HG03159 (cell line): ENCODE measurements around the gene RBM10.

ENCODE experiments used
- ATAC-seq: cut with Tn5 transposase; IDR thresholded peaks from one replicate; pipeline ENCODE4 v1.9.1; 2021; ENCODE audit warnings: mild to moderate bottlenecking, moderate library complexity; ENCODE audit not compliant: unreplicated experiment

RBM10 gene

GRCh38 chrX:47216393-47216925 is 71.4 kb downstream of the RBM10 start:
- ATAC-seq: no peak

- no peak for ATAC-seq
These were observed 72.3 kb downstream of the RBM10 start for GRCh38 chrX:47217121-47217851.

- ATAC-seq: peak; percentile 88
These were observed 72.8 kb downstream of the RBM10 start for GRCh38 chrX:47217852-47218279.

- peak; percentile 45 for ATAC-seq
These were observed 73.4 kb downstream of the RBM10 start, which contains the start of gene CDK16 for GRCh38 chrX:47218280-47218919. Gene CDK16 (plus strand): TSS chrX:47218681. CDS start chrX:47223558, 4,877 bp downstream.

- ATAC-seq: peak; percentile 0
These were observed 74.1 kb downstream of the RBM10 start for GRCh38 chrX:47218920-47219815.

GRCh38 chrX:47221756-47222155 is 76.7 kb downstream of the RBM10 start:
- no peak for ATAC-seq

- ATAC-seq: no peak
These were observed 77.8 kb downstream of the RBM10 start for GRCh38 chrX:47222751-47223350.

- no peak for ATAC-seq
These were observed 78.6 kb downstream of the RBM10 start for GRCh38 chrX:47223476-47224250.

GRCh38 chrX:47224266-47224895 is 79.4 kb downstream of the RBM10 start:
- no peak for ATAC-seq

- no peak for ATAC-seq
These were observed 79.9 kb downstream of the RBM10 start for GRCh38 chrX:47224896-47225290.

GRCh38 chrX:47226071-47226470 is 81.0 kb downstream of the RBM10 start:
- no peak for ATAC-seq

- no peak for ATAC-seq
These were observed 81.7 kb downstream of the RBM10 start for GRCh38 chrX:47226531-47227333.

- no peak for ATAC-seq
These were observed 82.2 kb downstream of the RBM10 start for GRCh38 chrX:47227334-47227583.

- ATAC-seq: no peak
These were observed 83.7 kb downstream of the RBM10 start for GRCh38 chrX:47228550-47229270.

- no peak for ATAC-seq
These were observed 84.4 kb downstream of the RBM10 start for GRCh38 chrX:47229427-47229826.

GRCh38 chrX:47230136-47230868 is 85.3 kb downstream of the RBM10 start:
- ATAC-seq: no peak

- no peak for ATAC-seq
These were observed 86.1 kb downstream of the RBM10 start for GRCh38 chrX:47231167-47231566.
